Neural progenitor cell (in vitro differentiated cells): ENCODE results near the gene UBAC1.

ENCODE experiments used
- CTCF ChIP-seq: fragments of 200-600 bp; sonication (generic); IDR thresholded peaks from 2 replicates; pipeline ENCODE4 v1.5.1; 2017; ENCODE audit warnings: antibody characterized with exemption, mild to moderate bottlenecking
- EZH2 ChIP-seq: fragments of 200-600 bp; sonication (generic); IDR thresholded peaks from 2 replicates; pipeline ENCODE4 v1.6.1; 2017; ENCODE audit warnings: antibody characterized with exemption, mild to moderate bottlenecking, moderate library complexity
- EZH2phosphoT487 ChIP-seq: fragments of 200-600 bp; sonication (generic); IDR thresholded peaks from 2 replicates; pipeline ENCODE4 v1.6.1; 2017; ENCODE audit warnings: antibody characterized with exemption

- TF ChIP-seq CTCF, result no peak
- TF ChIP-seq EZH2, result no peak
- no peak for TF ChIP-seq EZH2phosphoT487
These were observed 23.0 kb upstream of the UBAC1 start for GRCh38 chr9:135984072-135984710.
